ENCODE data around the gene CPNE2. TPM values are rescaled to one million over a fixed set of nuclear protein-coding genes. Genes with fewer than 3 reads are reported as not detected.

CPNE2 gene
- total and polyA plus RNA-seq, 7 donors: 22.9 to 75.1 (median 59.9) TPM

DNA sequence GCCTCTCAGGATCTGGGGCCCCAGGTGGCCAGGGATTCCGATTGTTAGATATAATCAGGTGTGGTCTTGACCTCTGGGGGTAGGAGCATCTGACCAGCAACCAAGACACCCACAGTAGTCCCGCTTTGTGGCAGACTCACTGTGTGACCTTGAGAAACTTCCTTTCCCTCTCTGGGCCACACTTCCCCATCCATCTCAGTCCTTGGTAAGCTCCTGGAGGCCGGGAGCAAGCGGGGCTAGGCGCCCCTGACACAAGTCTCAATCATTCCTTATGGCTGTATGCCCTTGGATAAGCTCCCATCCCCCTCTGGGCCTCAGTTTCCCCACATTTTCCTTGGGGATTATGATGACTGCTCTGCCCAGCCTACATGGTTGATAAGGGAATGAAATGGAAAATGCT, 21.3 kb downstream of the CPNE2 start:
- intact Hi-C loops (cut with DNase I): no loop called here
- peaks cover 0 to 8% (median 0%) of the 10 kb centered on the region in 4 donors for H3K36me3 ChIP-seq
- no peak overlapping the region for H3K4me3 ChIP-seq
- H3K27me3 ChIP-seq: no peaks in the 10 kb centered on the region
- no peaks in the 10 kb centered on the region for H3K9me3 ChIP-seq
- peaks cover 0 to 15% (median 12%) of the 10 kb centered on the region in 4 donors for H3K4me1 ChIP-seq
- 93 to 96% methylated on average over 5 of the region's 5 CpGs for WGBS, 2 donors
- DNase-seq: no peak
- TF ChIP-seq EP300 (IDR thresholded peaks at IDR 0.05): no peak
- no peak for TF ChIP-seq POLR2A (IDR thresholded peaks at IDR 0.05)
- TF ChIP-seq, protein P1, sequence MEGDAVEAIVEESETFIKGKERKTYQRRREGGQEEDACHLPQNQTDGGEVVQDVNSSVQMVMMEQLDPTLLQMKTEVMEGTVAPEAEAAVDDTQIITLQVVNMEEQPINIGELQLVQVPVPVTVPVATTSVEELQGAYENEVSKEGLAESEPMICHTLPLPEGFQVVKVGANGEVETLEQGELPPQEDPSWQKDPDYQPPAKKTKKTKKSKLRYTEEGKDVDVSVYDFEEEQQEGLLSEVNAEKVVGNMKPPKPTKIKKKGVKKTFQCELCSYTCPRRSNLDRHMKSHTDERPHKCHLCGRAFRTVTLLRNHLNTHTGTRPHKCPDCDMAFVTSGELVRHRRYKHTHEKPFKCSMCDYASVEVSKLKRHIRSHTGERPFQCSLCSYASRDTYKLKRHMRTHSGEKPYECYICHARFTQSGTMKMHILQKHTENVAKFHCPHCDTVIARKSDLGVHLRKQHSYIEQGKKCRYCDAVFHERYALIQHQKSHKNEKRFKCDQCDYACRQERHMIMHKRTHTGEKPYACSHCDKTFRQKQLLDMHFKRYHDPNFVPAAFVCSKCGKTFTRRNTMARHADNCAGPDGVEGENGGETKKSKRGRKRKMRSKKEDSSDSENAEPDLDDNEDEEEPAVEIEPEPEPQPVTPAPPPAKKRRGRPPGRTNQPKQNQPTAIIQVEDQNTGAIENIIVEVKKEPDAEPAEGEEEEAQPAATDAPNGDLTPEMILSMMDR (IDR thresholded peaks at IDR 0.05): no peak
- TF ChIP-seq POLR2AphosphoS5 (IDR thresholded peaks at IDR 0.05): no peak
- H3K27ac ChIP-seq: no peak overlapping the region

DNA sequence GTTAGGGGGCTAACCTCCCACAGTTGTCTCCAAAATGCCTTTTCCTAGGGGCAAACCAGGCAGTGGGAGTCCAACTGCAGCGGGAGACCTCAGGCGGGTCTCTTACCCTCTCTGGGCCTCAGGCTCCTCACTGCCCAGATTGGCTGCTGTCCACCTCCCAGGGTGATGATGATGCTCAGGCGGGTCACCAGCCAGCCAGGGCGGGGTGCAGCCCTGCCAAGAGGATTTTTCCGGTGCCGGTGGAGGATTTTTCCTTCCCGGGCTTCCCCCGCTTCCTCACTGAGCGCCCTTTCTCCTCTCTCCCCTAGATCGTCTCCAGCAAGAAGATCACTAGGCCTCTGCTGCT, 22.8 kb downstream of the CPNE2 start:
- Histone ChIP-seq H3K36me3 (peaks cover 0 to 19% (median 0%) of the 10 kb centered on the region in 4 donors), H3K9me3 (no peaks in the 10 kb centered on the region), H3K4me3 (peak overlapping the region in 1 of 4 donors; percentile 25), H3K27ac (peak overlapping the region in 2 of 4 donors; percentile 66 to 78), H3K4me1 (peaks cover 0 to 15% (median 12%) of the 10 kb centered on the region in 4 donors), H3K27me3 (no peaks in the 10 kb centered on the region)
- TF ChIP-seq EP300 (IDR thresholded peaks at IDR 0.05): no peak
- TF ChIP-seq, protein P1 (IDR thresholded peaks at IDR 0.05): no peak
- TF ChIP-seq POLR2A (IDR thresholded peaks at IDR 0.05): no peak
- TF ChIP-seq POLR2AphosphoS5 (IDR thresholded peaks at IDR 0.05): no peak
- WGBS, 2 donors: 74 to 79% methylated on average over 10 of the region's 10 CpGs
- intact Hi-C loops (cut with DNase I): no loop called here
- no peak for DNase-seq

DNA sequence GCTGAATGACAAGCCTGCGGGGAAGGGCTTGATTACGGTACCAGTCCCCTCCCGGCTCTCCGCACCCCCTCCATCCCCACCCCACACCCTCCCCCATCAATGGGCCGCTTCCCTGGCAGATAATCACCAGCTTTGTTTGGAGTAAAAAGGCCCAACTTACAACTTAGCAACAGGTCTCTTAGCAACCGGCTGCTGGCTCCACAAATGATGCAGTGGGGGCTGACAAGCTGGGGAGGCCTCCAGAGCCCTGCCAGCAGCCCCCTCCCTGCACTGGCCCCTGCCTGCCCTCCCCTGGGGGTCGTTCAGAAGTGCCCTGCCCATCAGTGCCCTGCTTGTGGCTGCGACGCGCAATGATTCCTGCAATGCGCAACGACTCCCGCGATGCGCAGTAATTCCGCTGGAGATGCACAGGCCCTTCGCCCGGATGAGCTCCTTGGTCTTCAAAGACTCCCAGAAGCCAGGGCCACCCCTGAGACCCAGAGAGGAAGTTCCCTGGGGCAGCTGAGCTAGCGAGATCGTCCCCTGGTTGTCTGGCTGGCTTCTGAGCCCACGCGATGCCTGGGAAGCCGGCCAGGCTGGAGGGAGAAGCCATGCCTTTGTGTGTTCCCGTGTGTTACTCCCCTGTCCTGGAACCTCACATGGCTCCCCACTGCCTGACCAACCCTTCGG, 23.3 kb downstream of the CPNE2 start:
- TF ChIP-seq POLR2A (IDR thresholded peaks at IDR 0.05): no peak
- no peak for TF ChIP-seq EP300 (IDR thresholded peaks at IDR 0.05)
- TF ChIP-seq, protein P1 (IDR thresholded peaks at IDR 0.05): no peak
- TF ChIP-seq POLR2AphosphoS5 (IDR thresholded peaks at IDR 0.05): peak in 1 of 4 donors; percentile 51
- peak overlapping the region in 2 of 4 donors; percentile 7 to 25 for H3K4me3 ChIP-seq
- DNase-seq: peak; percentile 78
- peak overlapping the region in 3 of 4 donors; percentile 27 to 78 (median 66) for H3K27ac ChIP-seq
- no peaks in the 10 kb centered on the region for H3K27me3 ChIP-seq
- no peaks in the 10 kb centered on the region for H3K9me3 ChIP-seq
- intact Hi-C loops (cut with DNase I): no loop called here
- peaks cover 0 to 22% (median 0%) of the 10 kb centered on the region in 4 donors for H3K36me3 ChIP-seq
- peaks cover 0 to 15% (median 12%) of the 10 kb centered on the region in 4 donors for H3K4me1 ChIP-seq
- WGBS, 2 donors: 78 to 80% methylated on average over 25 of the region's 25 CpGs

DNA sequence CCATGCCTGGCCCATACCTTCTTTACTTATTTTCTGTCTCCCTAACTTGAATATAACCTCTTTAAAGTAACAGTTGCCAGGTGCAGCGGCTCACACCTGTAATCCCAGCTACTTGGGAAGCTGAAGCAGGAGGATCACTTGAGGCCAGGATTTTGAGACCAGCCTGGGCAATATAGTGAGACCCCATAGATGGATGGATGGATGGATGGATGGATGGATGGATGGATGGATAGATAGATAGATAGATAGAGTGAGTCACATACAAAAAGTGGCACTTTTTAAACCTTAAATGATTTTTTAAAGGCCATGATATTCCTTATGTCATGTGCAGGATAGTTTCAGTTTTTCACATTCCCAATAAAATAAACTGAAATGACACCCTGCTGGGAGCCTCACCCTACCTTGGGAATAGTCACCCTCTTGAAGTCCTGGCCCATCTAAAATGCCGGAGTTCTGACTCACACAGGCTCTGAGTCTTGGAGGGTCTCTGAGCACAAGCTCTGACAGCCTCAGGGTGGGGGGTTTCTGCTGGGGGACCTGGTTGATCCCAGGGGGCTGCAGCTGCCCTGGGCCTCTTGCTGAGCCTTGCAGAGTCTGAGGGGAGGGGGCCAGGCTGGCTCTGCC, 26.2 kb downstream of the CPNE2 start:
- DNase-seq: no peak
- TF ChIP-seq, protein P1 (IDR thresholded peaks at IDR 0.05): no peak
- TF ChIP-seq POLR2AphosphoS5 (IDR thresholded peaks at IDR 0.05) (no peak), EP300 (IDR thresholded peaks at IDR 0.05) (no peak), POLR2A (IDR thresholded peaks at IDR 0.05) (no peak)
- 94 to 98% methylated on average over 2 of the region's 2 CpGs for WGBS, 2 donors
- Histone ChIP-seq H3K4me1 (peaks cover 0 to 15% (median 12%) of the 10 kb centered on the region in 4 donors), H3K36me3 (peaks cover 0 to 46% (median 6%) of the 10 kb centered on the region in 4 donors), H3K27me3 (no peaks in the 10 kb centered on the region), H3K4me3 (no peak overlapping the region), H3K27ac (no peak overlapping the region), H3K9me3 (no peaks in the 10 kb centered on the region)
- intact Hi-C loops (cut with DNase I): no loop called here
